CD4-positive, alpha-beta memory T cell (primary cell): Measurements from ENCODE around the gene SFXN4. TPM values are rescaled to one million over a fixed set of nuclear protein-coding genes. Genes with fewer than 3 reads are reported as not detected.
A peak's percentile ranks its signal among the peaks of the same experiment; 100 is the strongest.
"Not testable (repeated sequence)": the region's sequence is repeated elsewhere in the genome, so short reads cannot be mapped to it uniquely, and the experiment has no call there.

Experiments used
- CTCF ChIA-PET: fragments of 350-600 bp; sonication (Branson Sonifier 250); formaldehyde crosslinking; loops from one replicate; lab custom pipeline; 2021; ENCODE audit warnings: inconsistent platforms; ENCODE audit not compliant: partially characterized antibody; lab: Charles Lee
- POLR2A ChIA-PET: fragments of 350-600 bp; sonication (Branson Sonifier 250); formaldehyde crosslinking; loops from one replicate; lab custom pipeline; 2021; ENCODE audit not compliant: partially characterized antibody; lab: Charles Lee
- DNase-seq, 5 donors: peaks; one replicate each; pipeline versions ENCODE4 v3.0.0 to v3.0.0-alpha.2; 2020 to 2022; ENCODE audit warnings: mixed read lengths in 1 of 5
- H3K27ac ChIP-seq: one replicate; pipeline ENCODE4 v1.7.0; 2013; ENCODE audit warnings: low read depth, low read length
- H3K27me3 ChIP-seq: 2 replicates; pipeline ENCODE4 v1.7.0; 2013; ENCODE audit warnings: mild to moderate bottlenecking, low read length, moderate library complexity; ENCODE audit not compliant: insufficient read depth
- H3K36me3 ChIP-seq: 2 replicates; pipeline ENCODE4 v1.7.0; 2013; ENCODE audit warnings: mild to moderate bottlenecking, low read length, moderate library complexity; ENCODE audit not compliant: insufficient read depth
- H3K4me1 ChIP-seq: 2 replicates; pipeline ENCODE4 v1.7.0; 2013; ENCODE audit warnings: mild to moderate bottlenecking, low read length, moderate library complexity; ENCODE audit not compliant: insufficient read depth
- H3K4me3 ChIP-seq, 2 donors: one replicate each; pipeline ENCODE4 v1.7.0; 2013; ENCODE audit warnings: low read length in 2 of 2, mild to moderate bottlenecking in 1 of 2
- H3K9me3 ChIP-seq, 2 donors: one replicate each; pipeline ENCODE4 v1.7.0; 2013; ENCODE audit warnings: low read length in 2 of 2, control low read depth in 1 of 2; ENCODE audit not compliant: control insufficient read depth in 1 of 2
- H3K27ac Mint-ChIP-seq, 7 donors: one replicate each; pipeline ENCODE4 v1.8.0; 2020 to 2021; ENCODE audit warnings: mixed read lengths in 7 of 7, mild to moderate bottlenecking in 6 of 7, inconsistent platforms in 3 of 7, moderate library complexity in 3 of 7
- H3K27me3 Mint-ChIP-seq, 2 donors: one replicate each; pipeline ENCODE4 v1.8.0; 2020 to 2021; ENCODE audit warnings: mixed read lengths in 2 of 2
- H3K36me3 Mint-ChIP-seq, 2 donors: one replicate each; pipeline ENCODE4 v1.8.0; 2020 to 2021; ENCODE audit warnings: mixed read lengths in 2 of 2, inconsistent platforms in 1 of 2, mild to moderate bottlenecking in 1 of 2
- H3K4me1 Mint-ChIP-seq, 4 donors: one replicate each; pipeline ENCODE4 v1.8.0; 2020 to 2021; ENCODE audit warnings: mixed read lengths in 4 of 4, mild to moderate bottlenecking in 1 of 4
- H3K4me3 Mint-ChIP-seq, 8 donors: one replicate each; pipeline ENCODE4 v1.8.0; 2020 to 2021; ENCODE audit warnings: mixed read lengths in 8 of 8, mild to moderate bottlenecking in 7 of 8, moderate library complexity in 6 of 8, inconsistent platforms in 3 of 8
- H3K9me3 Mint-ChIP-seq, 8 donors: one replicate each; pipeline ENCODE4 v1.8.0; 2020 to 2021; ENCODE audit warnings: mixed read lengths in 8 of 8, mild to moderate bottlenecking in 5 of 8, inconsistent platforms in 3 of 8, moderate library complexity in 1 of 8
- intact Hi-C: fragments of 100-400 bp; cut with micrococcal nuclease; formaldehyde crosslinking; loops from one replicate; pipeline ENCODE4 v1.15.1; 2023
- polyA plus RNA-seq, 2 donors: library from polyadenylated mRNA; unstranded; fragments of 300-500 nt; fragmentation: Illumina TruSeq; gene quantifications; one replicate each; pipeline ENCODE4 v1.2.3, GENCODE V29; 2021
- total RNA-seq, 2 experiments: library from RNA; stranded (reverse); gene quantifications; one replicate each; pipeline ENCODE4 v1.2.3, GENCODE V29; 2021

The SFXN4 gene
- total and polyA plus RNA-seq, 4 experiments from 2014 or later: 13.9 to 18.5 (median 15.6) TPM

DNA sequence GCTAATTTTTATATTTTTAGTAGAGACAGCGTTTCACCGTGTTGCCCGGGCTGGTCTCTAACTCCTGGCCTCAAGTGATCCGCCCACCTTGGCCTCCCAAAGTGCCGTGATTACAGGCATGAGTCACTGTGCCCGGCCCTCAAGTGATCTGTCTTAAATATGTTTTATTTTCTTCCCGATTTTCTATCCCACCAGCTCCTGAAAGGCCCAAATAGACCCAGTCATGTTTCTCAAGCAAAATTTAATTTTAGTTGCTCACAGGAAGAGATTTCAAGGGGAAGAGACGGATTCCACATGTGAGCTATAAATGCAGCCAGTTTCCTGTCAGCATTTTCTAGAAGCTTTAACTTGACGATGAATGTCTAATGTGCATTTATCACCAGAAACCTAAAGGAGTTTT, 49.6 kb downstream of the SFXN4 start:
- peaks cover 20% of the 10 kb centered on the region for H3K36me3 ChIP-seq
- POLR2A ChIA-PET: interaction anchor here (2.7 kb wide), 1 partner anchor 12 kb away, joined by 13 read pairs; the partner anchor contains the start of gene DENND10
- peak overlapping the region in 2 of 7 donors; percentile 10 to 16 for H3K27ac Mint-ChIP-seq

GRCh38 chr10:119113751-119114732, 51.5 kb downstream of the SFXN4 start:
- ChIA-PET POLR2A (interaction anchor here (0.9 to 2.7 kb wide), 2 partner anchors 10 to 39 kb away, joined by 3 to 13 read pairs; partner anchors contain the start of gene DENND10), CTCF (interaction anchor here (0.7 to 1.2 kb wide), 2 partner anchors 9 to 494 kb away, joined by 3 read pairs; no protein-coding TSS in a partner anchor)
- Histone ChIP-seq H3K27me3 (no peaks in the 10 kb centered on the region), H3K36me3 (peaks cover 17% of the 10 kb centered on the region), H3K27ac (no peak overlapping the region), H3K4me3 (no peak overlapping the region), H3K4me1 (no peaks in the 10 kb centered on the region), H3K9me3 (no peaks in the 10 kb centered on the region)
- Mint-ChIP-seq H3K4me1 (peaks cover 0 to 10% (median 6%) of the 10 kb centered on the region in 4 donors), H3K9me3 (no peaks in the 10 kb centered on the region), H3K27ac (peak overlapping the region in 4 of 7 donors; percentile 39 to 89 (median 52)), H3K4me3 (no peak overlapping the region), H3K36me3 (peaks cover 43 to 45% of the 10 kb centered on the region in 2 donors), H3K27me3 (no peaks in the 10 kb centered on the region)
- intact Hi-C loops: no loop called here
- no peak for DNase-seq

More for the DNA sequence above, 49.6 kb downstream of the SFXN4 start:
- no peaks in the 10 kb centered on the region for H3K27me3 ChIP-seq
- no peak overlapping the region for H3K4me3 ChIP-seq
- Mint-ChIP-seq H3K27me3 (no peaks in the 10 kb centered on the region), H3K36me3 (peaks cover 35 to 44% of the 10 kb centered on the region in 2 donors), H3K4me3 (no peak overlapping the region), H3K9me3 (no peaks in the 10 kb centered on the region), H3K4me1 (peaks cover 0 to 10% (median 5%) of the 10 kb centered on the region in 4 donors)
- H3K9me3 ChIP-seq: no peaks in the 10 kb centered on the region
- no peak overlapping the region for H3K27ac ChIP-seq
- CTCF ChIA-PET: interaction anchor here (0.7 kb wide), 1 partner anchor 15 kb away, joined by 3 read pairs; no protein-coding TSS in a partner anchor
- DNase-seq: no peak
- intact Hi-C loops: no loop called here
- H3K4me1 ChIP-seq: no peaks in the 10 kb centered on the region

- no peak overlapping the region for H3K4me3 Mint-ChIP-seq
- no peaks in the 10 kb centered on the region for H3K27me3 Mint-ChIP-seq
- ChIA-PET CTCF (interaction anchor here (0.7 kb wide), 2 partner anchors 36 to 624 kb away, joined by 3 read pairs; no protein-coding TSS in a partner anchor), POLR2A (interaction anchor here (0.8 kb wide), 1 partner anchor 8 kb away, joined by 3 read pairs; the partner anchor contains the start of gene DENND10)
- peaks cover 5 to 16% (median 8%) of the 10 kb centered on the region in 4 donors for H3K4me1 Mint-ChIP-seq
- peaks cover 38 to 48% of the 10 kb centered on the region in 2 donors for H3K36me3 Mint-ChIP-seq
- no peak overlapping the region for H3K27ac ChIP-seq
- peak overlapping the region in 1 of 7 donors; percentile 1 for H3K27ac Mint-ChIP-seq
- peaks cover 21% of the 10 kb centered on the region for H3K36me3 ChIP-seq
- H3K4me1 ChIP-seq: no peaks in the 10 kb centered on the region
- H3K9me3 Mint-ChIP-seq: no peaks in the 10 kb centered on the region
- H3K27me3 ChIP-seq: no peaks in the 10 kb centered on the region
- no peak for DNase-seq
- no peak overlapping the region for H3K4me3 ChIP-seq
- intact Hi-C loops: no loop called here
- H3K9me3 ChIP-seq: no peaks in the 10 kb centered on the region
Measured at GRCh38 chr10:119112056-119112455, 53.5 kb downstream of the SFXN4 start.

- DNase-seq, H3K9me3 Mint-ChIP-seq, H3K4me3 ChIP-seq, H3K4me3 Mint-ChIP-seq, H3K27ac ChIP-seq, H3K27me3 ChIP-seq, H3K27me3 Mint-ChIP-seq, H3K9me3 ChIP-seq, intact Hi-C loops: not testable (repeated sequence)
- Mint-ChIP-seq H3K27ac (peak overlapping the region in 2 of 7 donors; percentile 22 to 42), H3K36me3 (peaks cover 17 to 29% of the 10 kb centered on the region in 2 donors), H3K4me1 (peaks cover 8 to 29% (median 18%) of the 10 kb centered on the region in 4 donors)
- CTCF ChIA-PET: interaction anchor here (1.2 kb wide), 1 partner anchor 11 kb away, joined by 3 read pairs; no protein-coding TSS in a partner anchor
- POLR2A ChIA-PET: interaction anchor here (1.3 to 9.3 kb wide), 3 partner anchors 17 to 39 kb away, joined by 3 to 179 read pairs (median 8); partner anchors contain the start of gene EIF3A
- peaks cover 12% of the 10 kb centered on the region for H3K36me3 ChIP-seq
- peaks cover 21% of the 10 kb centered on the region for H3K4me1 ChIP-seq
Measured at GRCh38 chr10:119107771-119108170, 57.7 kb downstream of the SFXN4 start.

GRCh38 chr10:119107106-119107505, 58.4 kb downstream of the SFXN4 start:
- H3K4me3 ChIP-seq, H3K4me3 Mint-ChIP-seq, H3K9me3 ChIP-seq, DNase-seq, H3K9me3 Mint-ChIP-seq, H3K27me3 ChIP-seq, intact Hi-C loops, H3K27me3 Mint-ChIP-seq, H3K27ac Mint-ChIP-seq, H3K27ac ChIP-seq: not testable (repeated sequence)
- Mint-ChIP-seq H3K36me3 (peaks cover 16 to 28% of the 10 kb centered on the region in 2 donors), H3K4me1 (peaks cover 8 to 31% (median 21%) of the 10 kb centered on the region in 4 donors)
- Histone ChIP-seq H3K36me3 (peaks cover 11% of the 10 kb centered on the region), H3K4me1 (peaks cover 21% of the 10 kb centered on the region)
- ChIA-PET POLR2A (interaction anchor here (1.3 to 9.3 kb wide), 2 partner anchors 26 to 38 kb away, joined by 3 to 179 read pairs; partner anchors contain the start of gene EIF3A), CTCF (interaction anchor here (1.3 kb wide), 1 partner anchor 32 kb away, joined by 3 read pairs; no protein-coding TSS in a partner anchor)

DNA sequence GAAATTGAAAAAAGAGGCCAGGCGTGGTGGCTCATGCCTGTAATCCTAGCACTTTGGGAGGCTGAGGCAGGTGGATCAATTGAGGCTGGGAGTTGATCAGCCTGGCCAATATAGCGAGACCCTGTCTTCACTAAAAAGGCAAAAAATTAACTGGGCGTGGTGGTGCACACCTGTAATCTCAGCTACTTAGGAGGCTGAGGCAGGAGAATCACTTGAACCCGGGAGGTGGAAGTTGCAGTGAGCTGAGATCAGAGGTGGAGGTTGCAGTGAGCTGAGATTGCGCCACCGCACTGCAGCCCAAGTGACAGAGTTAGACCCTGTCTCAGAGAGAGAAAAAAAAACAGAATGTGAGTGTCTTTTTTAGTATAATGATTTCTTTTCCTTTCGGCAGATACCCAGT, 59.6 kb downstream of the SFXN4 start:
- not testable (repeated sequence) for H3K4me3 ChIP-seq, H3K27me3 Mint-ChIP-seq, H3K9me3 Mint-ChIP-seq, H3K9me3 ChIP-seq, DNase-seq, H3K36me3 ChIP-seq, H3K27me3 ChIP-seq, H3K27ac ChIP-seq
- CTCF ChIA-PET: interaction anchor here (1.1 to 2.7 kb wide), 4 partner anchors 10 to 59 kb away, joined by 3 to 10 read pairs (median 4); no protein-coding TSS in a partner anchor
- peak overlapping the region; percentile 26 to 82 (median 60) for H3K4me3 Mint-ChIP-seq
- H3K27ac Mint-ChIP-seq: peak overlapping the region in 2 of 7 donors; percentile 52 to 70
- peaks cover 30% of the 10 kb centered on the region for H3K4me1 ChIP-seq
- POLR2A ChIA-PET: interaction anchor here (1.9 to 9.3 kb wide), 4 partner anchors 14 to 59 kb away, joined by 7 to 179 read pairs (median 88); partner anchors contain the start of genes EIF3A and SFXN4
- peaks cover 9 to 38% (median 28%) of the 10 kb centered on the region in 4 donors for H3K4me1 Mint-ChIP-seq
- intact Hi-C loops: loop anchor here (2.0 kb wide), 1 partner anchor 59 kb away; the partner anchor contains the start of gene SFXN4
- H3K36me3 Mint-ChIP-seq: peaks cover 13 to 22% of the 10 kb centered on the region in 2 donors
